Stimulated activated naive CD8-positive, alpha-beta T cell treated with anti-CD3 and anti-CD28 coated beads, Interleukin-15, Interleukin-2, amounts not matched to agents 100 U/mL and 50 U/mL, for 24 hours (primary cell): Measurements from ENCODE around the gene RAB22A.
A peak's percentile ranks its signal among the peaks of the same experiment; 100 is the strongest.

ENCODE experiments used
- ATAC-seq: fragments of 150-1000 bp; cut with Tn5 transposase; one replicate; pipeline ENCODE4 v1.10.0; 2021
- DNase-seq: peaks from one replicate; pipeline ENCODE4 v3.0.0; 2021

RAB22A gene

DNA sequence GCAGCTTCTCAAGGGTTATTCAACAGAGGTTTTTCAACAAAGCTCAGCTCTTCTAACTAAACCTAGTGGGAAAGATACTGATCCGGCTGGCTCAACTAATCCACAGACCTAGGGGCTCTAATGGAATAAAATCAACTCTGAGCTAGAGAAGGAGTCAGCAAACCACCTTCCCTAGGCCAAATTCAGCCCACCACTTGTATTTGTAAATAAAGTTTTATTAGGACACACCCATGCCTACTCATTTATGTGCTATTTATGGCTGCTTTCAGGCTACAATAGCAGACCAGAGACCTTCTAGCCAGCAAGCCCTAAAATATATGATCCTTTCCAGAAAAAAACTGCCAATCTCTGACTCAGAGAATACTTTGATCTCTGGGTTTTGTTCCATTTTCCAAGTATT is 6.0 kb upstream of the RAB22A start:
- ATAC-seq, result no peak
- no peak for DNase-seq

DNA sequence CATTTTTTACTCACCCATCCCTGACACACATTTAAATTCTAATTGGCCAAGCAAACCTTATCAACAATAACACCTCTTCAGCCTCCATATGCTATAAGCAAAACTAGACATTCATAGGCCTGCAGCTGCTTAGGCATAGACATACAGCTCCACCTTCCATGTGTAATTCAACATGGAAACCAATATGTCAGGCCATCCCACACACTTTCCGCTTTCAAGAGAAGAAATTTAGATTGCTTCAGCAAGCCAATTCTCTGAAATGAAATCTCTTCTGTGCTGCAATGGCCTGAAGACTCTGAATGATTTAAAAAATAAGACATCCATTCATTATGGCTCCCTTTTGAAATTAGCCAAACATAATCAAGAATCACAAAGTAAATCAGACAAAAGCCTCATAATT is 4.5 kb upstream of the RAB22A start:
- DNase-seq (no peak), ATAC-seq (no peak)

DNA sequence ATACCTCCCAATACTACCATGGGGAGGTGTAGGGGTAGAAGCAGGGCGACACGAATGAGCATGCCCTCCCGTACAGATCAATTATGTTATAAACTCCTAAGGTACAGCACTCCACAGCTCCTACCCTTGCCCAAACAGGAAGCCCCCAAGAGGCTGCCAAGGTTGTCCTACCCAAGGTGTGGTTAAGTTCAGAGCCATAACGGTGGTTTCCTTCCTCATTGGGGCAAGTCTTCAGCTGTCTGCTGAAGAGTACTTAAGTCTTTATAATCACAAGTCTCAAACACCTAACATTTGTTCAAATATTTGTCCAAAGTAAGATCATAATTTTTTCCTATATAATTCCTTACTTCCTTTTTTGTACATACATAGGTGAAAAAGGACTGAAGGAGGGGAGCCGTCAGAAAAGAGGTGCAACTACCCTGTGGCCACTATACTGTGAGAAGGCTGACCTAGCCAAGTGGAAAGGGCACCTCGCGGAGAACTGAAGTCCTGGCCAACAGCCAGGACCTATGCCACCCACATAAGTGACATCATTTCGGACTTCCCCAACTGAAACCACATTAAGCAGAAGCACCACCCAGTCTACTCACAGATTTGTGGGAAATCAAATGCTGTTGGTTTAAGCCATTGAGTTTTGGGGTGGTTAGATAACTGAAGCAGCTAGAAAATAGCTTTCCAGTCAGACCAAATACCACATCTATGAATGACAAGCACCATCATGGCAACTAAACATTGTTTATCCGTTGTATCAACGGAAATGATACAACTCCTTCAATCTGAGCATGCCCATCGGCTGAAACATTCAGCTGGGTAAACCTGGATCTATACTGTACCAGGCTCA is 2.9 kb upstream of the RAB22A start:
- DNase-seq (peak; percentile 71), ATAC-seq (peak; percentile 83)

DNA sequence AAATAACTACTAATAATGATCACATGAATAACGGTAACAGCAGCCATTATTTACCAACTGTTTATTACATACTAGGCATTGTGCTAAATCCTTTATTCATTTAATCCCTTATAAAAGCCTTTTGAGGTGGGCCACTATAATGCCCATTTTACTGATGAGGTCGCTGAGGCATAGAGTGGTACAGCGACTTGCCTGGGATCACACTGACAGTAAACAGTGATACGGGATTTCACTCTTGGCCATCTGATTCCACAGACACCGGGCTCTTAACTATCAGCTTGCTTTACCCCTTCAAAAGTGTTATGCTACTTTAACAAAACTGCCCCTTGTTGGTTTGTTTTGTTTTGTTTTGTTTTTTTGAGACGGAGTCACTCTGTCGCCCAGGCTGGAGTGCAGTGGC is 2.2 kb upstream of the RAB22A start:
- DNase-seq, result no peak
- ATAC-seq, result no peak

DNA sequence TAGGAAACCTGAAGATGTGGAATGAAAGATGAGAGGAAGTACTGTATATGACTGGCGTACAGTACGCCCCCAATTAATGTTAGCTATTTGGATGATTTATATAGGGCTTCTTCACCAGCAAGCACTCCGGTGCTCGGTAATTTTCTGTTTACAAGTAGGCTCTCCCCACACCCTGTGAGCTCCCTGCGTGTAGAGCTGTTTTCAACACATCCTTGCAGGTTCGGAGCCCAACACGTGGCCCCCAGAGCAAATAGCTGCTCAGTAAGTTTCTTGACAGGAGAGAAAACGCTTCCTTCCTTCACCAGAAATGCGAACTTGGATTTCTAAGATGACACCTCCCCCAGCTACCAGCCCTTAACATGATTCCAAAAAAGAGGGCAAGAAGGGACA is 1.2 kb upstream of the RAB22A start:
- ATAC-seq (no peak), DNase-seq (no peak)

DNA sequence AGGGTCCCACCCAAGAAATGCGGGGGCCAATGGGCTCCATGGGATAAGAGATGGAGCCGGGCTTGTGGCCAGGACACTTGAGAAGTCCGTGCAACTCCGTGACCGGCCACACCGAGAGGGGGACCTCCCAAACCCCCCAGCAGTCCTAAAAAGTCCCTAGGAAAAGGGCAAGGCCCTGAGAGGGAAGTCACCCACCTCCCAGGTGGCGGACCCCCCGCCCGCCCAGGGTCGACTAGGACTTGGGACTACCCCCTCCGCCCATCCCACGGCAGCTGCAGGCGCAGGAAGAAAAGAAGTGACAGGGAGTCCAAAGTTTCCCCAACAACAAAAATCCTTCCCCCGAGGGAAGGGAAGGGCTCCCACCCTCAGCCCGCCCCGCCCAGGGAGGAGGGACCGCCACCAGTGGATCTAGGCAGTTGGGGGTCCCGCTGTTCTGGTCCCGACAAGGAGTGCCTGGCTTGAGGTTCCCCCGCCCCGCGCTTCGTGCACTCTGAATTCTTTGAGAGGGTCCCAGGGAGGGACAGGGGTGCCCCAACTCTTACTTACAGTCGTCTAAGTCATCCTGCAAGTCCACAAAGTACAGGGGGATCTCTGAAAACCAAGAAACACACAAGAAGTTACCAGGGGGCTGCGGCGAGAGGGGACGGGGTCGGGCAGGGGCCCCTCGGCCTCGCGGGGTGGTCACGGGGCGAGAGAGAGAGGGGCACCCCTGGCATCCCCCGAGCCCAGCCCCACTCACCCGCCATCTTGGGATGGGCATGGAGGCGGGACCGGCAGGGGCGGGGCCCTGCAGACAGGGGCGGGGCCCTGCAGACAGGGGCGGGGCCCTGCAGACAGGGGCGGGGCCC is 611 bp upstream of the RAB22A start:
- ATAC-seq (peak; percentile 33), DNase-seq (peak; percentile 73)

DNA sequence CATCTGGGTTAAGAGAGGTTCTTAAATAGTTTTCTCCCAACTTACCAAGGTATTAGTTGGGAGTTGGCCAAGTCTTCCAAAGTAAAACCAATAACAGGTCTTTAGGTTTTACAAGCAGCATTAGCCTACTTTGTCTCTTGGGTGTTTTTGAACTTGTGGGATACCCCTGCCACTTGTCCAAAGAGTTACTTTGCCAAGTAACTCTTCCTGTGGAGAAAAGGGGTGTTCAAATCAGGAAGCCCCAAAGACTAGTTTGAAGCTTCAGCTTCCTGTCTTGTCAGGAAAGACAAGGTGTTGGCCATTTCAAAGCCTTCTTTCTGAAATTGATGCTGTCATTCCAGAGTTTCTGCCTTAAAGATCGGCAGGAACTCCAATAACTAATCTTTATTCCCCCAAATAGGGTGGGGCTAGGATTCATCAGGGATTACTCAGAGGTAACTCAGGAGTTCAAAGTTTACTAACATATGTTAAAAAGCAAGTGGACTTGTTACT is 822 bp downstream of the RAB22A start:
- no peak for ATAC-seq
- no peak for DNase-seq

DNA sequence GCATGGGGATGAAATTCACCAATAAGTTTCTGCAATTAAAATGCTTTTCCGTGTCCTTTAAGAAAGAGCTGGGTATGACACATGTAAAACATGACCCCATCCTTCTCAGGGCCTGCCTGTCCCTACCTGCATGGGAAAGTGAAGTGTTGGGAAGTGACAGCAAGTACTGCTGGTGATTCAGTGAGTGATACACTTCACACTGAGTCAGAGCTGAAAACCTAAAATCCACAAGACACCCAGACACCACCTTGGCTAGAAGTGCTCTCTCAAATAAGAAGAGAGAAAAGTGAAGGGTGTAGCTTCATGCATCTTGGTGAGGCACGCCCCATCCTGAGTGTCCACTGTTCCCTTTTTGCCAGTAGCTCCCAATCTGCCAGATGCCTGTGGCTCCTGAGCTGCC is 3.3 kb downstream of the RAB22A start:
- ATAC-seq (peak; percentile 63), DNase-seq (no peak)

DNA sequence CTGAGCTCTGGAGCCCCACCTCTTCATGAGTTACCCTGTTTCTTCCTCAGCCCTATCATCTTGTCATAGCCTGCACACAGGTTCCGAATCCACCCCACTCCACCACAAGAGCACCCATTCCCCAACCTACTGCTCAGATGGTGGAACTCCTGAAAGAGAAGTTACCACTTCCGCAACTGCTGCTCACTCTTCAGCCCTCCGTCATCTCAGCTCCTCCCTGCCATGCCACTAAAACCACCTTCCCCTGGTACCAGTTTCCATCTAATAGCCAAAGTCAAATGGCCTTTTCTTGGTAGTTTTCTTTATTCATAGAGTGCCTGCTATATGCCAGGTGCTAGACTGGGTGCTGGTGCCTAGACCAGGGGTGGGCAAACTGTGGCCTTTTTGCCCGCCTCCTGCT is 3.9 kb downstream of the RAB22A start:
- no peak for DNase-seq
- ATAC-seq, result no peak

DNA sequence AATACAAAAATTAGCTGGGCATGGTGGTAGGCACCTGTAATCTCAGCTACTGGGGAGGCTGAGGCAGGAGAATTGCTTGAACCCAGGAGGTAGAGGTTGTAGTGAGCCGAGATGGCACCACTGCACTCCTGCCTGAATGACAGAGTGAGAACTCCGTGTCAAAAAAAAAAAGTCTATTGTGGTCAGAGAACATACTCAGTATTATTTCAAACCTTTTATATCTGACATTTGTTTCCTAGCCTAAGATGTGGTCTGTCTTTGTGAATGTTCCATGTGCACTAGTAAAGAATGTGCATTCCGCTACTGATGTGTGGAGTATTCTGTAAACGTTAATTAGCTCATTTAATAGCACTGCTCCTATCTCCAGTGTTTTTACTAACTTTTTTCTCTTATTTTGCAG is 11.7 kb downstream of the RAB22A start:
- DNase-seq, result no peak
- ATAC-seq, result peak; percentile 66

DNA sequence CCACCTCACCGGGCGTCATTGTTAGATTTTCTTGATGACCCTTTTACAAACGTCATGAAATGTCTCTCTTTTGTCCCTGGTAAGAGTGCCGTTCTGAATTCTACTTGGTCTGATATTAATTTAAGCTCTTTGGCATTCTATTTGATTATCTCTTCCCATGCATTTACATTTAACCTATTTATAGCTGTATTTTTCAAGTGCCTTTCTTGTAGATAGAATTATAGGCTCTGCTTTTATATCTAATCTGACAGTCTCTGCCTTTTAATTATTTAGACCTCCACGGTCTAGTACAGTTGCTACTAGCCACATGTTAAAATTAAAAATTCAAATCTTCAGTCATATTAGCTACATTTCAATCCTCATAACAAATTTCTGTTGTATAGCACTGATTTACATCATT is 12.6 kb downstream of the RAB22A start:
- no peak for DNase-seq

DNA sequence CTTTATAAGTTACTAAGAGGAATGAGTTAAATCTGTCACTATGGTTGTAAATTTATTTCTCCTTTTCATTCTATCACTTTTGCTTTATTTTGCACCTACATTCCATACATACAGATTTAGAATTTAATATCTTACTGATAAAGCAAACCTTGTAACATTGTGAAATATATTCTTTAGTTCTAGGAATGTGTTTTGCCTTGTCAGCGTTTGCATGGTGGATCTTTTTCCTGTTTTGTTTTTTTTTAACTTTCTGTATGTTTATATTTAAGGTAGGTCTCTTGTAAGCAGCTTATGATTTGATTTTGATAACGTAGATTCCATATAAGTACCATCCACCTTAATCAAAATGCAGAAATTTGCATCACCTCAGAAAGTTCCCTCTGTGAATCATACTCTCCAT is 16.4 kb downstream of the RAB22A start:
- ATAC-seq, result no peak
- no peak for DNase-seq

More for the DNA sequence above, 12.6 kb downstream of the RAB22A start:
- no peak for ATAC-seq

DNA sequence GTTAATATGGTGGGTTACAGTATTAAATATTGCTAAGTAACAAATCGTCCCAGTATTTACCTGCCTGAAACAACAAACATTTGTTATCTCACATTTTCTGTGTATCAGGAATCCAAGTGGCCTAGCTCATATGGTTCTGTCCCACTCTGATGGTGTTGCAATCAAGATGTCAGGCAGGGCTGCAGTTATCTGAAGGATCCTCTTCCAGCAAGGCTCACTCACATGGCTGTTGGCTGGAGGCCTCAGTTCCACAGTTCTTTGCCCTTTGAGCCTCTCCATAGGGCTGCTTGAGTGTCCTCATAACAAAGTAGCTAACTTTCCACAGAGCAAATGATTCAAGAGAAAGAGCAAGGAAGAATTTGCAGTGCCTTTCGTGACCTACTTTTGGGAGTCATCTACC is 17.7 kb downstream of the RAB22A start:
- ATAC-seq (no peak), DNase-seq (no peak)

DNA sequence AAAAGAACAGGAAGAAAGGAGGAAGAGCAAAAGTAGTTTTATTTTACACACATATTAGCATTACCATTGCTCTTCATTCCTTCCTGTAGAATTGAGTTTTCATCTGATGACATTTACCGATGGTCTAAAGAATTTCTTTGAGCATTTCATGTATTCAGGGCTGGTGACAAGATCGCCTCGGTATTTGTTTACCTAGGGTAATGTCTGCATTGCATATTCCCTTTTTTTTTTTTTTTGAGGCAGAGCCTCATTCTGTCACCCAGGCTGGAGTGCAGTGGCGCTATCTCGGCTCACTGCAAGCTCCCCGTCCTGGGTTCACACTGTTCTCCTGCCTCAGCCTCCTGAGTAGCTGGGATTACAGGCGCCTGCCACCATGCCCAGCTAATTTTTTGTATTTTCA is 19.3 kb downstream of the RAB22A start:
- ATAC-seq, result no peak
- DNase-seq, result no peak

DNA sequence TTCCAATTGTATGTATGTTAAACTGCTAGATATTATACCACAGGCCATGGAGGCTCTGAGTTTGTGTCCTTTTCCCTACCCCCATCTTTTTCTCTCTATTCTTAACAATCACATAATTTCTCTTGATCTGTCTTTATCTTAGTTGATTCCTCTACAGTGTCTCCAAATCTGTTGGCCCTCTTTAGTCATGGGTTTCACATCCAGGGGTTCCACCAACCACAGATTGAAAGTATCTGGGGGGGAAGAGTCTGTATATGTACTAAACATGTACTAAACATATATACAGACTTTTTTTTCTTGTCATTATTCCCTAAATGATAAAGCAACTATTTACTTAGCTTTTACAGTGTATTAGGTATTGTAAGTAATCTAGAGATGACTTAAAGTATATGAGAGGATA is 20.2 kb downstream of the RAB22A start:
- DNase-seq (no peak), ATAC-seq (no peak)

DNA sequence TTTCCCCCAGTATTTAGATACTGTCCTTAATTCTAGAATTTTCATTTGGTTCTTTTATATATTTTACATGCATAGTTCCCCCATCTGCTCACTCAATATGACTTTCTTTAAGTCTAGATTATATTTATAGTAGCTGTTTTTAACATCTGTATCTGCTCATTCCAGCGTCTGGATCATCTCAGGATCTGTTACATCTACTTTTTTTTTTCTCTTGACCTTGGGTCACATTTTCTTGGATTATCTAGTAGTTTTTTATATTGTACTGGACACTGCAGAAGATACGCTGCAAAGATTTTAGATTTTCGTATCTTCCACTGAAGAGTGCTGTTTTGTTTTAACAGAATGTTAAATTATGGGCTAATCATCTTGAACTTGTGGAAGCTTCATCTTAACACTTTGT is 20.7 kb downstream of the RAB22A start:
- DNase-seq, result no peak
- no peak for ATAC-seq

DNA sequence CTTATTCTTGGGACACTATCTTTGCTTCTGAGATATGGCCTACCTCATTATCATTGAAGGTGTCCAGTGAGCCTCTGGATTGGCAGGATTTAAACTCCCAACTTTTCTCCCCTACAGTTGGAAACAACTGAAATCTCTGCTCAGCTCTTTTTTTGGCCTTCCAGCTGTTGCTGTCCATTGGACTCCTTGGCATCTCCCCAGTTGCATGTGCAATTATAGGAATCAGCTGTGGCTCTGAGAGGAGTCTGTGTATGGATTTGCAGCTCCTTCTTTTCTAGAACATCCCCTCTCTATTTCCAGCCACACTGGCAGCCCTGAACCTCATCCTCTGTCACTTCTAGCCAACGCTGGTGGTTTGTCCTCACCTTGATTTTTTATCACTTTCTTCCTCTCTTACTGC is 21.2 kb downstream of the RAB22A start:
- ATAC-seq (no peak), DNase-seq (no peak)

DNA sequence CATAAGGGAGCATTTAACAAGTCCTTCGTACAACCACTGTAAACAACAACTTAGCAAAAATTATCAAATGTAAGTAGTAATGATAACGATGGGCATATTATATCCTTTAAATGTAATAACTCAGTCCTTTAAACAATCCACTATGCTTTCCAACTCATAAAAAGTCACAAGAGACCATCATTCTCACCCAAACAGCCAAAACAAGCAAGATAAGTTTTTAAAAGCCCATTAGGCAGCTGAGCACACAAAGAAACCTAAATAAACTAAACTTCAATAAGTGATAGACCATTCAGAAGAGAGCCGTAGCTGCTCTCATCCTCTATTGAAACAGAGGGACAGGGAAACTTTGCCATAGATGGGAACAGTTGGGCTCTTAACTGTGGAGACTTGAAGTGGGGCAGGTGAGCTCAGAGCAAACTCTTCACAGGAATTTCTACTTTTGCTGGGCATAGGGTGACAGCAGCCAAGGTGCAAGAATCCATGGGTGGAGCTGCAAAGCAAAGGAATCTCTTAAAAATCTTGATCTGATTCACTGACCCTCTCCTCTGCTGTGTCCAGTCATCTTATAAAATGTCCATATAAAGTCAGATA is 22.5 kb downstream of the RAB22A start:
- no peak for ATAC-seq
- DNase-seq, result no peak

DNA sequence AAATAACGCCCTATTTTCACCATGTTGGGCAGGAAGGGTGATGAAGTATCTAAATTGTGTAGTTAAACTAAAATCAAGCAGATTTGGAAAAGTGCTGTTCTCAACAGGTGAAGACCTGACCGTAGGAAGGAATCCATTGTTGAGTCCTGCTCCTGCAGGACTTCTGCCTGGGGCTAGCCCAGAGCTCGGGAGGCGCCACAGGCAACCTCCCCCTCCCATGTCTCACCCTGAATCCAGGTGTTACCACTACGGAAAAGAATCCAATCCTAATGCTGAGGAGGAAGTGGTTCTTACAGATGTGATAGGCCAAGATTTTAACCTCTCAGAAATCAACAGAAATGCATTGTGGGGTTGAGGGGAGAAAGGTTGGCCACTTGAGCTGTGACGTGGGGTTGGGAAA is 30.2 kb downstream of the RAB22A start:
- DNase-seq, result no peak
- ATAC-seq, result no peak

DNA sequence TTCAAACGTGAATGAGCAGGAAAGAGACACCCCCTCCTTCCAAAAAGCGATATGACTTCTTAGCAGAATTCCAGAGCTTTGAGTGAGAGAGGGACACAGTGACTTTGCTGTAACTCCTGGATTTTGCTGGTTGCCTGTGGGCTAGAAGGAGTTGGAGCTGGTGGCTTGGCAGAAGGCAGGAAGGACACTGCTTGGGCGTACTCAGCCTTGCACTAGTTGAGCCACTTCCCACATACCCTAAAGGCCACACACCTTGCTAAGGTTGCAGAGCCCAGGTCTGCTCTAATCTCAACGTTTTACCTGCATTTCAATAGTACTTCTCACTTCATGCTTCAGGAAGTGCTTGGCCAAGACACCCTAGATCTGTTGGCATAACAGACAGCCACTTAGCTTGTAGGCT is 30.6 kb downstream of the RAB22A start:
- no peak for DNase-seq
- ATAC-seq, result no peak

DNA sequence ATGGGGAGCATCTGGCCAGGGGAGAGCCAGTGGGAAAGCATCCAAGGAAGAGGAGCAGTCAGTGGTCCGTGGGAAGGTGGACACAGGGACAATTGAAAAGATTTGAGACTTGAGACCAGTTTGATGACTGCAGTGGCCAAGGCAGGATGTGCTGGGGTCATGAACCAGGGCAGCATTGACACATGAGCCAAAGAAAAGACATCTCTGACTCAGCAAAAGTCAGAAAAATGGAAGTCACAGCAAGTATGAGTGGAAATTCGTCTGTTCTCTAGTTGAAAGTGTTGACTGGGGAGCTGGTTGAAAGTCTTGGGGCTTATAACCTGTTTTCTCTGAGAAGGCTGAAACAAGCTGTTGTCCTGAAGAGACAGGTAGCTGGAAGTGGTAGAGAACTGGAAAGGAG is 31.3 kb downstream of the RAB22A start:
- ATAC-seq, result no peak

DNA sequence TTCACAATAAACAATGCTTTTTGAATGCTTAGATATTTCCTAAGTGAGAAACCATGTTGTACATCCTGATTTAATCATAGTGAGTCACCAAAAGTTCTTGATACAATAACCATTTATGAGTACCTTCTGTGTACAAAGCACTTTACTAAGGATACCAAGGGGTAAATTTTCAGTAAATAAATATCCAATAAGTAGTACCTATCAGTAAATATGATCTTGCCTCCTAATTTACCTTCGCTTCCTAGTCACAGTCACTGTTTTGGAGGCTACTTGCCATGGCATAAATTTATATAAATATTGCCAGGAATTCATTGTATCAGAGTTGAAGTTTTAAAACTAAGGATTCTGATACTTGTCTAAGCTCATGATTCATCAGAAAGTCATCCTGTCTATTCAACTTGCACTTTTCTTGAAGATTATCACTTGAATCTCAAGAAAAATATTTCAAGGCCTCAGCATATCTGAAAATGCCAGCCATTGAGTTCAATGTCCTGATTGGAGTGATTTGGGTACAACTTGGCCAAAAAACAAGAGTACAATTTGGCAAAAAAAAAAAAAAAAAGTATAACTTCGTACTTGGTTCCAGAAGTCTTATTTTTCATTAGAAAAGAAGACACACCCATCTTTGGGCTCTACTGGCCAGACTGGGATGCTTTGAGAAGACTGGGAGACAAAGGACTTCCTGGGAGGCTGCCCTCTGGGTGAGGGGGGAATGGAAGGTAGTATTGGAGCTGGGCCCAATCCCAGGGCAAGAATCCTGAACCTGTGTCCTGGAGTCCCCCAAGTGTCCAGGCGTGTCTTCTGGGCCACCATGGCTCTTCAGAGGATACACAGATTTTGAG is 32.8 kb downstream of the RAB22A start:
- no peak for ATAC-seq
- DNase-seq, result no peak

More for the DNA sequence above, 31.3 kb downstream of the RAB22A start:
- DNase-seq, result no peak
